HG03520 (cell line): ENCODE measurements around the gene FASTKD3.
"Not testable (repeated sequence)": the region's sequence is repeated elsewhere in the genome, so short reads cannot be mapped to it uniquely, and the experiment has no call there.

Source experiments
- ATAC-seq: cut with Tn5 transposase; IDR thresholded peaks from one replicate; pipeline ENCODE4 v1.9.1; 2021; ENCODE audit warnings: mild to moderate bottlenecking, moderate library complexity; ENCODE audit not compliant: unreplicated experiment

Gene FASTKD3, protein sequence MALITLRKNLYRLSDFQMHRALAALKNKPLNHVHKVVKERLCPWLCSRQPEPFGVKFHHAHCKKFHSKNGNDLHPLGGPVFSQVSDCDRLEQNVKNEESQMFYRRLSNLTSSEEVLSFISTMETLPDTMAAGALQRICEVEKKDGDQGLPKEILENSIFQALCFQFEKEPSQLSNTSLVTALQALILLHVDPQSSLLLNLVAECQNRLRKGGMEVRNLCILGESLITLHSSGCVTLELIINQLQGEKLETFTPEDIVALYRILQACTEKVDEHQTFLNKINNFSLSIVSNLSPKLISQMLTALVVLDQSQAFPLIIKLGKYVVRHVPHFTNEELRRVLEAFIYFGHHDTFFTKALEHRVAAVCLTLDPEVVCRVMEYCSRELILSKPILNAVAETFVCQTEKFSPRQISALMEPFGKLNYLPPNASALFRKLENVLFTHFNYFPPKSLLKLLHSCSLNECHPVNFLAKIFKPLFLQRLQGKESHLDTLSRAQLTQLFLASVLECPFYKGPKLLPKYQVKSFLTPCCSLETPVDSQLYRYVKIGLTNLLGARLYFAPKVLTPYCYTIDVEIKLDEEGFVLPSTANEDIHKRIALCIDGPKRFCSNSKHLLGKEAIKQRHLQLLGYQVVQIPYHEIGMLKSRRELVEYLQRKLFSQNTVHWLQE

DNA sequence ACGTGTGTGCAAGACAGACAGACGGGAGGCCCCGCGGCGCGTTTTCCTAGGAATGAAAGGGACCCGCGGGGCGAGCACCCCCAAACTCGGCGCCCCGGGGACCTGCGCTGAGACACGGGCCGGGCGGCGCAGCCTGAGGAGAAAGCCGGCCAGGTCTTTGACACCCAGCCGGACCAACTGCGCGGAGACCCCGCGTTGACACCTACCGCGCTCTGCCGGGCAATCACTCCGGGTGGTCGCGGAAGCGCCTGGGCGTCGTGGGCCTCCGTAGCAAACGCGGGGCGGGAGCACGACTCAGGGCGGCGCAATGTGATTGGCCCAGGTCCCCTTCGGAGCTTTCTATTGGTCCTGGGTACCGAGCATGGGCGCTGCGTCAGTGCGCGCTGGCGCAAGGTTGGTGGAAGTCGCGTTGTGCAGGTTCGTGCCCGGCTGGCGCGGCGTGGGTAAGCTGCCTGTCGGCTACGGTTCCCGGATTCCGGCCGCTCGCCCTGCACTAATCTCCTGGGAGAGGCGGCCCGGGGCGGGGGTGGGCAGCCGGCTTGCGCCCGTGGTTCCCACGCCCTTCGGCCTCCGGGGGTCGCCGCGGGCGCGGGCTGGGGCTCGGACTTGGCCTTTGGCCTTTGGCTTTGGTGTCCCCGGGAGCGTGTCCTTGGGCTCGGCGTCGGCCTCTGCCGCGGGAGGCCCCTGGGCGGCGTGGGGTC lies at the start of gene FASTKD3, which contains the start of gene MTRR:
TSS of gene FASTKD3 (minus strand) at position 259 of the 701 bp plus-strand sequence. CDS start 948 bp downstream, outside the sequence.
TSS of gene MTRR (plus strand) at position 376 of the 701 bp plus-strand sequence. CDS start 1,647 bp downstream, outside the sequence.
- ATAC-seq: peak; percentile 98

DNA sequence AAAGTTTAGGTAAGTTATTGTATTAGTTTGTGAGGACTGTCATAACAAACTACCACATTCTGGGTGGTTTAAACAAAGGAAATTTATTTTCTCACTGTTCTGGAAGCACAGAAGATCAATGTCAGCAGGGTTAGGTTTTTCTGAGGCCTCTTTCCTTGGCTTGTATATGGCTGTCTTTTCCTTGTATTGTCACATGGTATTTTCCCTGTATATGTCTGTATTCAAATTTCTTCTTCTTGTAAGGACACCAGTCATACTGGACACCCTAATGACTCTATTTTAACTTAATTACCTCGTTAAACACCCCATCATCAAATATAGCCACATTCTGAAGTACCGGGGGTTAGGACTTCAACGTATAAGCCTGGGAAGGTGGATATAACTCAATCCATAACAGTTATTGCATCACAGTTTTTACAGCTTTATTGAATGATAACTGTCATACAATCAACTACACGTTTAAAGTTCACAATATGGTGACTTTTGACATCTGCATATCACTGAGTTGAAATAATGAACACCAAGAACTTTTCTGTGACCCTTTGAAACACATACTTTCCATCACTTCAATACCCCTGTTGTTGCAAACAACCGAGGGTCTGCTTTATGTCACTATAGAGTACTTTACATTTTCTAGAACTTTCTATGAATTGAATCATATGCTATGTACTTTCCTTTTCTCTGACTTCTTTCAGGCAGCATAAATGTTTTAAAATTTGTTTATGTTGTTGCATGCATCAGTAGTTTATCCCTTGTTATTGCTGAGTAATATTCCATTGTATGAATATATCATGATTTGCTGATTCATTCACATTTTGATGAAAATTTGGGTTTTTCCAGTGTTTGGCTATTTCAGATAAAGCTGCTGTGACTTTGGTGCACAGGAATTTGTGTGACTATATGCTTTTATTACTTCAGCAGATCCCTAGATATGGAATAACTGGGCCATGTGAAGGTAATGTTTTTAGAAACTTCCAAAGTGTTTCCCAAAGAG lies 48.6 kb upstream of the FASTKD3 start:
- no peak for ATAC-seq

DNA sequence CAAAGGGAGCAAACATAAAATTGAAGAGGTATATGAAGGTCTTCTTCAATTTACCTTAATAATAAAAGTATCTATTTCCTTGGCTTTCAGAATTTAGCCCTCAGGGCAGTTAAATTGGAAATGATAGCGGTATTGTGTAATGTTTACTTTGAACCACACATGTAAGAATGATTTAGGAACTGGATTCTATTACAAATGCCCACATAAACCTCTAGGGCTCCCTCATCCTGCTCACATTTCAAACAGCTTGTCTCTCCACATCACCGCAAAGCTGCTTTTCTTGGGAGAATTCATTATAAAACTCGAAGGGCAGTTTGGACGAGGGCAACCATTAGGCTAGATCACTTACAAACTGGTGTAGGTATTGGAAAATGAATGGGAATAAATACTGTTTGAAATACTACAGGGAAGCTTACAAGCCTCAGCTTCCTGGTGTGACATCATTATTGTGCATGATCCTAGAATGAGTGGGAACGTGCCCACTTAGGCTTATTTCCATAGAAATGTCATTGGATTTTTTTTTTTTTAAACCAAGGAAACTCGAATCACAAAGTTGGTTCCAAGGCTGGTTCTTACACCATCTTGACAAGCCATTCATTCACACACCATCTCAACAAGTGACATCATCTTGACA lies 47.5 kb upstream of the FASTKD3 start:
- no peak for ATAC-seq

DNA sequence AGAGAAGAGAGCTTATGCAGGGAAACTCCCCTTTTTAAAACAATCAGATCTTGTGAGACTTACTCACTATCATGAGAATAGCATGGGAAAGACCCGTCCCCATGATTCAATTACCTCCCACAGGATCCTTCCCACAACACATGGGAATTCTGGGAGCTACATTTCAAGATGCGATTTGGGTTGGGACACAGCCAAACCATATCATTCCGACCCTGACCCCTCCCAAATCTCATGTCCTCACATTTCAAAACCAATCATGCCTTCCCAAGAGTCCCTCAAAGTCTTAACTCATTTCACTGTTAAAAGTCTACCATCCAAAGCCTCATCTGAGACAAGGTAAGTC lies 42.6 kb upstream of the FASTKD3 start:
- not testable (repeated sequence) for ATAC-seq

DNA sequence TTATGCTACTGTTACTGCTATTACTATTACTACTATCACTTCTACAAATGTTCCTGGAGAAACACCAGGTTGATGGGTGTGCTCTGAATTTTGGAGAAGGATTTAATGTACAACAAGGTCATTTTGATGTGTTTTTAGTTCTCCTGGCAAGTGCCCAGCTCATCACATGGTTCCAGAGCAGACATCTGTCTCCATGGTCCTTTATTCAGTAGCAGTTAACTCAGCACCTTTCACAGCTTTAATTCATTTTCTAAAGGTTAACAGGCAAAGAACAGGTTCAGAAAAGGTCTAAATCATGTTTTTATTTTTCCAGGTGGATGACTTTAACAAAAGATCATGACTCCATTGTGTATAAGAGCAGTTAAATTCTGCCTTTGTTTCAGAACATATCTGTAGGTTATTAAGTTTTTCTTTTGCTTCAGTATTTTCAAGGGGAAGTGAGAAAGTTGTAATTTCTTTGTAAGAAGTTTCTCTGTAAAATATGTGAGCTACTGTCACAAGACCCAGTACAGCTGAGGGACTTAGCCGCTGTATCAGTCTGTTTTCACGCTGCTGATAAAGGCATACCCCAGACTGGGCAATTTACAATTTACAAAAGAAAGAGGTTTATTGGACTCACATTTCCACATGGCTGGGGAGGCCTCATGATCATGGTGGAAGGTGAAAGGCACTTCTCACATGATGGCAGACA lies 42.1 kb upstream of the FASTKD3 start:
- no peak for ATAC-seq

DNA sequence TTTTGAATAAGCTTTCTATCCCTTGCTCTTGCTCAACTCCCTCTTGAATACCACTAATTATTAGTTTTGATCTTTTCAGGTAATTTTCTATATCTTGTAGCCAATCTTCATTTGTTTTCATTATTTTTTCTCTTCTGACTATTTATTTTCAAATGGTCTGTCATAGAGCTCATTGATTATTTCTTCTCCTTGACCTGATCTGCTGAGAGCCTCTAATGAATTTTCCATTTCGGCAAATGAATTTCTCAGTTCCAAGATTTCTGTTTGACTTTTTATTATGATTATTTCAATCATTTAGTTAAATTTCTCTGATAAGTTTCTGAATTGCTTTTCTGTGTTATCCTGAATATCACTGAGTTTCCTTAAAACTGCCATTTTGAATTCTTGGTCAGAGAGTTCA lies 39.5 kb upstream of the FASTKD3 start:
- no peak for ATAC-seq

DNA sequence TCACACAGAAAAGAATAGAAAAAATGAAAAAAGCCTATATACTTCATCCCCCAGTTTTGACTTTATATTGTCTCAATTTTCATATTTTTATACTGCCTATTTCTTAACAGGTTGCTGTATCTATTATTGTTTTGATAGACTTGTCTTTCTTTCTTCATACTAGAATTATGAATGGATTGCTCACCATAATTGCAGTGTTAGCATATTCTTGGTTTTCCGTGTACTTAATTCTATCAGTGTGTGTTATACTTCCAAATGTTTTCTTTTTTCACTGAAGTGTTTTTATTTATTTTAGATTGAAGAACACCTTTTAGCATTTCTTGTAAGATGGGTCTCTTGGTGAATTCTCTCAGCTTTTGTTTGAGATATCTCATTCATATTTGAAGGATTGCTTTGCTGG lies 38.8 kb upstream of the FASTKD3 start:
- ATAC-seq: no peak

DNA sequence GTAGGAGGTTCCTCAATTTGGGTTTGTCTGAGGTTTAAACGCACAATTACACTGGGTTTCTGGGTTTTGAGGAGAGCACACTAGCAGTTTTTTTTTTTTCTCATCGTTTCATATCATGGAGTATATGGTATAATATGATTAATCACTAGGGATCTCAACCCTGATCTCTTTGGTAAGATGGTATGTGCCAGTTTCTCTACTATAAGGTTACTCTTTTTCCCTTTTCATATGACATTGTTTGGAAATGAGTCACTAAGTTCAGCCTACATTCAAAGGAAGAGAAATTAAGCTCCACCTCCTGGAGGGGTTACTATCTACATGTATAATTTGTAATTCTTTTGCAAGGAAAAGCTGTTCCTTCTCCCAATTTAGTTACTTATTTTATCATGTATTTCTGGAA lies 35.3 kb upstream of the FASTKD3 start:
- ATAC-seq: no peak

DNA sequence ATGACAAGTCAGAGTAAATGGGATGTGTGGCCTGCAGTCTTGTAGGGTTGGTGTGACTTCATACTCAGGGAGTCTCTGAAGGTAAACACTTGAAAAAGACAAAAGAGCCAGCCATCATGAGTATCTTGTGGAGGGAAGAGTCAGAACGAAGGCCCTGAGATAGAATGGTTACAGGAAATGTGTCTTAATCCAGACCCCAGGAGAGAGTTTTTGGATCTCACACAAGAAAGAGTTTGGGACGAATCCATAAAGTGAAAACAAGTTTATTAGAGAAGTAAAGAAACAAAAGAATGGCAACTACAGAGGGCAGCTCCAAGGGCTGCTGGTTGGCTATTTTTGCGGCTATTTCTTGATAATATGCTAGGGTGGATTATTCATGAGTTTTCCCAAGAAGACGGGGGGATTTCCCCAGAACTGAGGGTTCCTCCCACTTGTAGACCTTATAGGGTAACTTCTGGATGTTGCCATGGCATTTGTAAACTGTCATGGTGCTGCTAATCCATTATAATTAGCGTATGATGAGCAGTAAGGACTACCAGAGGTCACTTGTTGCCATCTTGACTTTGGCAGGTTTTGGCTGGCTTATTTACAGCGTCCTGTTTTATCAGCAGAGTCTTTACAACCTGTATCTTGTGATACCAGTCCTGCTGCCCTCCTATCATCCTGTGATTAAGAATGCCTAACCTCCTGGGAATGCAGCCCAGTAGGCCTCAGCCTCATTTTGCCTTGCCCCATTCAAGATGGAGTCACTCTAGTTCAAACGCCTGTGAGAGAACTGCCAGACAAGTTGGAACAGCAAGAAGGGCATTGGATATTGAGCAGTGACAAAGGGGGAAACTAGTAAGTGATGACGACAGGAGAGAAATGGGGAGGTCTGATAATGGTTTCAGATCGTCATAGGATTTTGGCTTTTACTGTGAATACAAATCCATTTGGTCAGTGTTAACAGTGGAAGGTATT lies 34.1 kb upstream of the FASTKD3 start:
- ATAC-seq: no peak

DNA sequence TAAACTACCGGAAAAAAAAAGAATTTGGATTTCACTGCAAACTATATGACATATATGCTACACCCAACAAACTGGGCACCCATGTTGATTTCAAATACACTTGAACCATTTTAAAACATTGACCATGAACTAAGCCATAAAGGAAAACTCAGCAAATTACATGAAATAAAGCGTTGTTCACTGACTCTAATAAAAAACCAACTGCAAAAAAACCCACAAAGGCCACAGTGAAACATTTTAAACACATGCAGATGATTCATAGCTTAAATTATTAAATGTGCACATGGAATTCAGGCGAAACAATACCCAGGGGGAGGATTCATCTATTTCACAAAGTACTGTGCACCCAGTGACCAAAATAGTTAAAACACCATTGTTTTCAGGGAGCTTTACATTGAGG lies 33.4 kb upstream of the FASTKD3 start:
- no peak for ATAC-seq

DNA sequence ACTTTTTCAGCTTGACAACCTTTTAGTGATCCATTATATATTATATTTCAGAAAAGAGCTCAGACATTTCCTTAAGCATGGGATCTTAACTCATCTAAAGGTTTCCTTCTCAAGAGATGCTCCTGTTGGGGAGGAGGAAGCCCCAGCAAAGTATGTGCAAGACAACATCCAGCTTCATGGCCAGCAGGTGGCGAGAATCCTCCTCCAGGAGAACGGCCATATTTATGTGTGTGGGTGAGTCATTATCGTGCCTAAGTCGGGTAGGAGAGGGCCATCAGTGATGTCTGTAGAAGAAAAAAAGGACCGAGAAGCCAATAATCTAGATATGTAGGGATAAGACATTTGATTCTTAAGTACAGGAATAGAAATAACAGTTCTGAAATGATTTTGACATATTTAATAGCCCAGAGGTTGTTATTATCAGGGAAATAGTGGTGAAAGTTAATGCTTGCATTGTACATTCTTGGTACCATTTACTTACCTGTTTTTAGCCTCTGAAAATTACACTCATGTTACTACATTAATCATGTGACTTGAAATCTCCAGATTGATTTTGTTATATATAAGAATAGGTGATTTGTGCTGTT lies 28.3 kb upstream of the FASTKD3 start:
- ATAC-seq: no peak

DNA sequence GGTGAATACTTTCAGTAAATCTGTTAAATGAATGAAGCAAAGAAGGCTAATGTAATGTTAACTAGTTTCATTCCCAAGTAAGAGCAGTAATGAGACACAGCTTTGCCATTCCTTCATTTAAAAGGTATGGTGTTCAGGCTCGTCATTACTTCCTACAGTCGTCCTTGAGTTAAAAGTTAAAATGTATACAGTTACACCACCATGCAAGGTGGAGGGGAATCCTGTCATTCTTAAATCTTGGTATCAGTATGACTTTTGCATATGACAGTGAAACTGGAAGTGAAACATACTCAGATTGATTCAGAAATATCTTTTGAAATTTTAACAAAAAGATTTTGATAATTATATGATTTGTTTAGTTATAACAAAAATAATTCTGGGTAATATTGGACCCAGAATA lies 26.0 kb upstream of the FASTKD3 start:
- peak; percentile 97 for ATAC-seq

DNA sequence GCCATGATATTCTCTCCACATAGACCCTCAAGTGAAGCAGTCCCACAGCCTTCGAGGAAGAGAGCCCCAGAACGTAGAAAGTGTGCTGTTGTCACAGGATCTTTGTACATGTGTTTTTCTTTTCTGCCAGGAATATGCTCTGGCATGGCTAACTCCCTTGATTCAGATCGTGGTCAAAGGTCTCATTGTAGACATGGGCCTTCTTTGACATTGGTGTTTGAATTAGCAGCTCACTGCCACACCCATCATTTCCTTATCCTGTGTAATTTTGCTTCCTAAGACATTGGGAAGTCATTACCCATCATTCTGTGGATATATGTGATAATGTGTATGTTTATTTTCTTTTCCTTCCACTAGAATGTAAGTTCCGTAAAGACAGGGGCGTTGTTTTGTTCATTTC lies 25.6 kb upstream of the FASTKD3 start:
- ATAC-seq: no peak

DNA sequence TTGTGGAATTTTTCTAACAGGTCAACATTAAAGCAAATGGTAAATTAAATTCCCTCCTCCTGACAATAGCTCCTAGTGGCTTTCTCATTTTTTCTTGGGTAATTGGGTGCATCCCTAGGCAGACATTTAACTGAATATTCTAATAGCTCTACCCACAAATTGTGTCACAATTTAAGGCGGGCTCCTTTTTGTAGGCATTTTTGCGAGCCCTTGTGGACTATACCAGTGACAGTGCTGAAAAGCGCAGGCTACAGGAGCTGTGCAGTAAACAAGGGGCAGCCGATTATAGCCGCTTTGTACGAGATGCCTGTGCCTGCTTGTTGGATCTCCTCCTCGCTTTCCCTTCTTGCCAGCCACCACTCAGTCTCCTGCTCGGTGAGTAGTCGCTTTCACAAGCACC lies 20.1 kb upstream of the FASTKD3 start:
- no peak for ATAC-seq

DNA sequence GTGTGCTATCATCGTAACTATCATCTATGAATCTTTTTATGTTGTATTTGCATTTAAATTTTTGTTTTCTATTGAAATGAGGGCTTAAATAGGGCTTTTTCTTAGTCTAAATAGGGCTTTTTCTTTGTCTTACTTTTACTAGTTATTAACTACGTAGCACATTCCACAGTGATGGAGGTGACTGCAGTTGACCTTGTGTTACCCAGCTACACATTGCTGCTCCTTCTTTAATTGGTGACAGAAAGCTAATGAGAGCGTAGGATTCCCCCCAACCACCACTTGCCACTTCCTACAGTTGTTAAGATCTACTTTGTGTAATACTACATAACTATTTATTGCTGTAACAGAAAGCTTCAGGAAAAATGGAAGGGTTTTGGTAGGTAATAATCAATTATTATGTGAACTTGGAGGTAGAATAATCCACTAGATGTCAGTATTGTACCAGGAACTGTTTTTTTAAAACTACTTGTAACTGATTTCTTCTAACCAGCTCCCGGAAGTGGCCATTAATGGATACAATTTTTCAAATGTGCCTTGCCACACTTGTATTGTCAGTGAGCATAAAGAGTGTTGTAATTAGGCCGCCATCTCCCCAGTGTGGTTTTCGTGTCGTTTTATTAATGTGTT lies 18.1 kb upstream of the FASTKD3 start:
- peak; percentile 73 for ATAC-seq

DNA sequence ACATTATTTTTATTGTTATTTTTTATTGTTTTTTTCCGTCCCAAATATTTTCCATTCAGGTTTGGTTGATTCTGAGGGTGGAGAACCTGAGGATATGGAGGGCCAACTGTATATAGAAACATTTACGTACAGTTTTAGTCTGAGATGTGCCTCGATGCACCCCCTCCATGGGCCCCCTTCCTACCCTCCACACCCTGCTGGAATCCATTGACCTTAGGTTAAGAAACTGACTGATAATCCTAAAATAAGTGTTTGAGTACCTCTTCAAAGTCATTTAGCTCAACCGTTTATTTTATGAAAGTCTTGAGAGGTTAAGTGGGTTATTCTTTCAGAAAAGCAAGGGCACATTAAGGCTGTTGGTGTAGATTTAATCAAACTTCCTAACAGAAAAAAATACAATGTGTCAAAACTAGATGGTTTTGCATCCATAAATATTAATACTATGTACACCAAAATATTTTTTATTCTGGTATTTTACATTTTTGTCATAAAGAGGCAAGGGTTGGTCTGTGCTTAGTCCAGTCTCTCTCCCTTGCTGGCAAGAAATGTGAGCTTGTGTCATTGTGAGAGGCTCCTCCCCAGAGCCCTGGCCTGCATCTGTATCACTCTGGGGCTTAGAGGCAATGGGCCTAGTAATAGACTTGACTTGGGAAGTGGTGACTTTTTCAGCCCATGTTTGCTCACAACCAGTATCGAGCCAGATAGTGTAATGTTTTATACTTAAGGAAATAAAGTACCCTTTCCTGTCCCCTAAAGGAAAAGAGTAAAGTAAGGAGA lies 15.8 kb upstream of the FASTKD3 start:
- ATAC-seq: no peak

DNA sequence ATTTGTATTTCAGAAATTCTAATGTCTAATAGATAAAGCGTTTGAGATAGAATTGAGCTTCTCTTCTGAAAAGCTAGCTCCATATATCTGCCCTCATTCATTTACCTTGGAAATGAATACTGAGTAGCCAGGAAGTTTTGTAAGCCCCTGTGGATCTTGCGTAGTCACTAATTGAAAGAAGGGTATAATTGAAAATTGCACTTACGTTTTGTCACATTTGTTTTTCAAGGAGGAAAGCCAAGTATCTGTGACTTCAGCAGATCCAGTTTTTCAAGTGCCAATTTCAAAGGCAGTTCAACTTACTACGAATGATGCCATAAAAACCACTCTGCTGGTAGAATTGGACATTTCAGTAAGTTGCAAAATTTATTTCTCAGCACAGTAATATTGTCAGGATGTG lies 14.1 kb upstream of the FASTKD3 start:
- no peak for ATAC-seq
